Measurements from ENCODE around the gene NOXO1. TPM values are rescaled to one million over a fixed set of nuclear protein-coding genes. Genes with fewer than 3 reads are reported as not detected.

Gene NOXO1
- polyA plus RNA-seq, 2 donors = 2.7 to 9.3 TPM

GRCh38 chr16:1982991-1983543 is 1.8 kb upstream of the NOXO1 start:
- 25 to 28% methylated on average over 19 of the region's 19 CpGs for WGBS, 2 donors
- Histone ChIP-seq H3K27ac (ENCODE audit: low read depth in 2 of 2, low read length in 1 of 2) (peak overlapping the region in 1 of 2 donors; percentile 74), H3K4me1 (ENCODE audit: control insufficient read depth in 2 of 2, insufficient read depth in 2 of 2, low read length in 1 of 2) (peaks cover 5 to 40% of the 10 kb centered on the region in 2 donors), H3K27me3 (ENCODE audit: control insufficient read depth in 1 of 2, insufficient read depth in 2 of 2, low read length in 2 of 2) (peaks cover 0 to 8% of the 10 kb centered on the region in 2 donors), H3K36me3 (ENCODE audit: control insufficient read depth in 2 of 2, insufficient read depth in 2 of 2, low read length in 1 of 2) (peaks cover 2 to 19% of the 10 kb centered on the region in 2 donors), H3K9me3 (ENCODE audit: control insufficient read depth in 2 of 2, insufficient read depth in 1 of 2, low read depth in 1 of 2, low read length in 1 of 2) (no peaks in the 10 kb centered on the region), H3K4me3 (ENCODE audit: low read depth in 1 of 2, low read length in 2 of 2) (peak overlapping the region in 1 of 2 donors; percentile 76)

- Histone ChIP-seq H3K4me1 (ENCODE audit: control insufficient read depth in 2 of 2, insufficient read depth in 2 of 2, low read length in 1 of 2) (peaks cover 5 to 50% of the 10 kb centered on the region in 2 donors), H3K36me3 (ENCODE audit: control insufficient read depth in 2 of 2, insufficient read depth in 2 of 2, low read length in 1 of 2) (peaks cover 5 to 28% of the 10 kb centered on the region in 2 donors), H3K9me3 (ENCODE audit: control insufficient read depth in 2 of 2, insufficient read depth in 1 of 2, low read depth in 1 of 2, low read length in 1 of 2) (no peaks in the 10 kb centered on the region), H3K4me3 (ENCODE audit: low read depth in 1 of 2, low read length in 2 of 2) (no peak overlapping the region), H3K27me3 (ENCODE audit: control insufficient read depth in 1 of 2, insufficient read depth in 2 of 2, low read length in 2 of 2) (peaks cover 0 to 9% of the 10 kb centered on the region in 2 donors), H3K27ac (ENCODE audit: low read depth in 2 of 2, low read length in 1 of 2) (peak overlapping the region in 1 of 2 donors; percentile 3)
- WGBS, 2 donors = 41 to 42% methylated on average over 5 of the region's 5 CpGs
Measured at GRCh38 chr16:1982013-1982433, 754 bp upstream of the NOXO1 start.

- no peaks in the 10 kb centered on the region for H3K9me3 ChIP-seq (ENCODE audit: control insufficient read depth in 2 of 2, insufficient read depth in 1 of 2, low read depth in 1 of 2, low read length in 1 of 2)
- peaks cover 0 to 10% of the 10 kb centered on the region in 2 donors for H3K27me3 ChIP-seq (ENCODE audit: control insufficient read depth in 1 of 2, insufficient read depth in 2 of 2, low read length in 2 of 2)
- peak overlapping the region; percentile 1 to 5 for H3K4me3 ChIP-seq (ENCODE audit: low read depth in 1 of 2, low read length in 2 of 2)
- no peak overlapping the region for H3K27ac ChIP-seq (ENCODE audit: low read depth in 2 of 2, low read length in 1 of 2)
- H3K36me3 ChIP-seq (ENCODE audit: control insufficient read depth in 2 of 2, insufficient read depth in 2 of 2, low read length in 1 of 2) = peaks cover 5 to 32% of the 10 kb centered on the region in 2 donors
- H3K4me1 ChIP-seq (ENCODE audit: control insufficient read depth in 2 of 2, insufficient read depth in 2 of 2, low read length in 1 of 2) = peaks cover 5 to 52% of the 10 kb centered on the region in 2 donors
- 17% methylated on average over 16 of the region's 16 CpGs for WGBS, 2 donors
Measured at GRCh38 chr16:1980770-1981087, 540 bp downstream of the NOXO1 start.

GRCh38 chr16:1980030-1980769 is 1.1 kb downstream of the NOXO1 start:
- peak overlapping the region; percentile 70 to 78 for H3K27ac ChIP-seq (ENCODE audit: low read depth in 2 of 2, low read length in 1 of 2)
- peak overlapping the region; percentile 8 to 42 for H3K4me3 ChIP-seq (ENCODE audit: low read depth in 1 of 2, low read length in 2 of 2)
- H3K27me3 ChIP-seq (ENCODE audit: control insufficient read depth in 1 of 2, insufficient read depth in 2 of 2, low read length in 2 of 2) = peaks cover 0 to 10% of the 10 kb centered on the region in 2 donors
- 5 to 12% methylated on average over 53 of the region's 53 CpGs for WGBS, 2 donors
- peaks cover 5 to 34% of the 10 kb centered on the region in 2 donors for H3K36me3 ChIP-seq (ENCODE audit: control insufficient read depth in 2 of 2, insufficient read depth in 2 of 2, low read length in 1 of 2)
- H3K4me1 ChIP-seq (ENCODE audit: control insufficient read depth in 2 of 2, insufficient read depth in 2 of 2, low read length in 1 of 2) = peaks cover 5 to 47% of the 10 kb centered on the region in 2 donors
- H3K9me3 ChIP-seq (ENCODE audit: control insufficient read depth in 2 of 2, insufficient read depth in 1 of 2, low read depth in 1 of 2, low read length in 1 of 2) = no peaks in the 10 kb centered on the region

GRCh38 chr16:1979271-1980029 is 1.8 kb downstream of the NOXO1 start:
- Histone ChIP-seq H3K4me3 (ENCODE audit: low read depth in 1 of 2, low read length in 2 of 2) (peak overlapping the region; percentile 42), H3K27ac (ENCODE audit: low read depth in 2 of 2, low read length in 1 of 2) (peak overlapping the region; percentile 78 to 79), H3K27me3 (ENCODE audit: control insufficient read depth in 1 of 2, insufficient read depth in 2 of 2, low read length in 2 of 2) (peaks cover 0 to 10% of the 10 kb centered on the region in 2 donors), H3K4me1 (ENCODE audit: control insufficient read depth in 2 of 2, insufficient read depth in 2 of 2, low read length in 1 of 2) (peaks cover 0 to 44% of the 10 kb centered on the region in 2 donors), H3K9me3 (ENCODE audit: control insufficient read depth in 2 of 2, insufficient read depth in 1 of 2, low read depth in 1 of 2, low read length in 1 of 2) (no peaks in the 10 kb centered on the region), H3K36me3 (ENCODE audit: control insufficient read depth in 2 of 2, insufficient read depth in 2 of 2, low read length in 1 of 2) (peaks cover 5 to 42% of the 10 kb centered on the region in 2 donors)
- WGBS, 2 donors = 19% methylated on average over 60 to 70 of the region's 70 CpGs

- Histone ChIP-seq H3K27me3 (ENCODE audit: control insufficient read depth in 1 of 2, insufficient read depth in 2 of 2, low read length in 2 of 2) (peaks cover 0 to 10% of the 10 kb centered on the region in 2 donors), H3K4me3 (ENCODE audit: low read depth in 1 of 2, low read length in 2 of 2) (peak overlapping the region; percentile 42), H3K4me1 (ENCODE audit: control insufficient read depth in 2 of 2, insufficient read depth in 2 of 2, low read length in 1 of 2) (peaks cover under 1 to 43% of the 10 kb centered on the region in 2 donors), H3K36me3 (ENCODE audit: control insufficient read depth in 2 of 2, insufficient read depth in 2 of 2, low read length in 1 of 2) (peaks cover 5 to 47% of the 10 kb centered on the region in 2 donors), H3K27ac (ENCODE audit: low read depth in 2 of 2, low read length in 1 of 2) (peak overlapping the region; percentile 78 to 79), H3K9me3 (ENCODE audit: control insufficient read depth in 2 of 2, insufficient read depth in 1 of 2, low read depth in 1 of 2, low read length in 1 of 2) (no peaks in the 10 kb centered on the region)
- WGBS, 2 donors = 57 to 74% methylated on average over 35 to 37 of the region's 37 CpGs
Measured at GRCh38 chr16:1978476-1979120, 2.7 kb downstream of the NOXO1 start.

- 91 to 95% methylated on average over 18 of the region's 18 CpGs for WGBS, 2 donors
Measured at GRCh38 chr16:1977875-1978268, 3.4 kb downstream of the NOXO1 start.

GRCh38 chr16:1976951-1977874 is 4.1 kb downstream of the NOXO1 start:
- H3K4me1 ChIP-seq (ENCODE audit: control insufficient read depth in 2 of 2, insufficient read depth in 2 of 2, low read length in 1 of 2) = peaks cover 4 to 46% of the 10 kb centered on the region in 2 donors
- peaks cover 0 to 10% of the 10 kb centered on the region in 2 donors for H3K27me3 ChIP-seq (ENCODE audit: control insufficient read depth in 1 of 2, insufficient read depth in 2 of 2, low read length in 2 of 2)
- no peaks in the 10 kb centered on the region for H3K9me3 ChIP-seq (ENCODE audit: control insufficient read depth in 2 of 2, insufficient read depth in 1 of 2, low read depth in 1 of 2, low read length in 1 of 2)
- no peak overlapping the region for H3K4me3 ChIP-seq (ENCODE audit: low read depth in 1 of 2, low read length in 2 of 2)
- peaks cover 5 to 47% of the 10 kb centered on the region in 2 donors for H3K36me3 ChIP-seq (ENCODE audit: control insufficient read depth in 2 of 2, insufficient read depth in 2 of 2, low read length in 1 of 2)
- no peak overlapping the region for H3K27ac ChIP-seq (ENCODE audit: low read depth in 2 of 2, low read length in 1 of 2)
- WGBS, 2 donors = 88 to 90% methylated on average over 32 to 33 of the region's 33 CpGs

More at GRCh38 chr16:1977875-1978268, 3.4 kb downstream of the NOXO1 start:
- Histone ChIP-seq H3K4me1 (ENCODE audit: control insufficient read depth in 2 of 2, insufficient read depth in 2 of 2, low read length in 1 of 2) (peaks cover 4 to 41% of the 10 kb centered on the region in 2 donors), H3K9me3 (ENCODE audit: control insufficient read depth in 2 of 2, insufficient read depth in 1 of 2, low read depth in 1 of 2, low read length in 1 of 2) (no peaks in the 10 kb centered on the region), H3K4me3 (ENCODE audit: low read depth in 1 of 2, low read length in 2 of 2) (peak overlapping the region in 1 of 2 donors; percentile 6), H3K36me3 (ENCODE audit: control insufficient read depth in 2 of 2, insufficient read depth in 2 of 2, low read length in 1 of 2) (peaks cover 5 to 47% of the 10 kb centered on the region in 2 donors), H3K27ac (ENCODE audit: low read depth in 2 of 2, low read length in 1 of 2) (peak overlapping the region in 1 of 2 donors; percentile 60), H3K27me3 (ENCODE audit: control insufficient read depth in 1 of 2, insufficient read depth in 2 of 2, low read length in 2 of 2) (peaks cover 0 to 10% of the 10 kb centered on the region in 2 donors)
